ENCODE results near the gene LRRC72.
"Not testable (repeated sequence)": the region's sequence is repeated elsewhere in the genome, so short reads cannot be mapped to it uniquely, and the experiment has no call there.

Gene LRRC72

DNA sequence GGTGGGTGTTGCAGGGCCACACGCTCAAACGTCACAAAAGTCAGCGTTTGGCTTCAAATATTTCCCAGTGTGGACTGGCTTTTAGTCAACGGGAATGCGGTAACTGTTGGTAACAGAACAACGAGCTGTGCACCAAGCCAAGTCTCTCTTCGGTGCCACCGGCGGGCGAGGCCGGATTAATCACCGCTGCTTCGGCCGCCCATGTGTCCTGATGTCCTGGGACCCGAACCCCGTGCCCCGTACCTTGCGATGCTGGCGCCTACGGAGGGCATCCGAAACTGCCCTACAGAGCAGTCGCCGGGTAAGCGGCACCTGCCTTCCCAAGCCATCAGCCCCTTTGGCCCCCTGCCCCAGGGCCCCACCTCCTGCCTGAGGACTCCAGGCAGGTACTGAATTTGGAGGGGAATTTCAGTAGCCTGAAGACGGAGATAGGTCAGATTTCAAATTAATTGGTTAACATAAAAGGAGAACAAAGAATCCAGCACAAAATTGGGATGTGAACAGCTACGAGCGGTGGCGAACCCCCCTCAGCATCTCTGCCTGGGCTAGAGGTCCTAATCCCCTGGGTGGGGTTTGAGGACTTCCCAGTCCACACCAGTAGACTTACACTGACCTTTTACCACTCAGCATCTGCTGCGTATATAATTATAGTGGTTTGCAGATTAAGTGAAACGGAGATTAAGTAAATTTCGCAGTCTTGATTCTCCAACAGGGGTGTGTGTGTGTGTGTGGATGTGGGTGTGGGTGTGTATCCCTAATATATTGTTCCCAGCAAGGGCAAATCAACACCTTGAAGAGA lies at the start of gene LRRC72:
Gene LRRC72, plus strand, starts transcription at position 84 of the 799 bp plus-strand sequence. Its CDS starts 128 bp downstream, at position 212.
- no peak for DNase-seq

DNA sequence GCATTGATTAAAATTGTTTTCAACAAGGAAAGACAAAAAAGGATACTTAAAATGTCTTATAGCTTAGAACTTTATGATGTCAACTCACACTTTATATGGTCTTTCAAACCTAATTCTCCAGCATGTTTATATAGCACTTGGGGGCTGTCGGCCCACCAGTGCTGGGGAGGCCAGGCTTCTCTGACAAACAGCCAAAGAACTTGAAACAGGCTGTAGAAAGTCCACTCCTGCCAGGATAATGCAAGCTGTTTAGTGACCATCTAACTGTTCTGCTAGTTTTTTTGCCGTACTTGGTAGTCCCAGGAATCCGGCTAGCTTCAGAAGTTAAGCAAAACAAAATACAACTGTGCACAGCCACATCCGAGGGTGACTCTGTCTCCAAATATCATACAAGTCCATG lies 47.5 kb upstream of the LRRC72 start:
- DNase-seq: no peak

DNA sequence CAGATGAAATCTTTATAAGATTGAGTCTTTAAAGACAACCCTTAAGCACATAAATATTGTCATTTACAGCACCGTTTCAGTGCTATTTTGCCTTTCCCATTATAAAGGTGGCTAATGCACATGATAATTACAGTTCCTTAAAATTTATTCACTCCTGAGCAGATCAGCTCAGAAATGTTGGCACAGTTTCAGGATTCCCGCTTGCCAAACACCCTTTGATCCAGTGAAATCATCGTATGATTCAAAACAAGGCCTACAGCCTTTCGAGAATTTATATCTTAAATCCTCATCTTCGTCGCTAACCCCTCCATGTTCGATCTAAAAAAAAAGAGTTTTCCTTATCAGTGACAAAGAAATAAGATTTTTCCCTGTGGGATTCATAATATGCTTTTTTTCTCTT lies 47.0 kb upstream of the LRRC72 start:
- no peak for DNase-seq

DNA sequence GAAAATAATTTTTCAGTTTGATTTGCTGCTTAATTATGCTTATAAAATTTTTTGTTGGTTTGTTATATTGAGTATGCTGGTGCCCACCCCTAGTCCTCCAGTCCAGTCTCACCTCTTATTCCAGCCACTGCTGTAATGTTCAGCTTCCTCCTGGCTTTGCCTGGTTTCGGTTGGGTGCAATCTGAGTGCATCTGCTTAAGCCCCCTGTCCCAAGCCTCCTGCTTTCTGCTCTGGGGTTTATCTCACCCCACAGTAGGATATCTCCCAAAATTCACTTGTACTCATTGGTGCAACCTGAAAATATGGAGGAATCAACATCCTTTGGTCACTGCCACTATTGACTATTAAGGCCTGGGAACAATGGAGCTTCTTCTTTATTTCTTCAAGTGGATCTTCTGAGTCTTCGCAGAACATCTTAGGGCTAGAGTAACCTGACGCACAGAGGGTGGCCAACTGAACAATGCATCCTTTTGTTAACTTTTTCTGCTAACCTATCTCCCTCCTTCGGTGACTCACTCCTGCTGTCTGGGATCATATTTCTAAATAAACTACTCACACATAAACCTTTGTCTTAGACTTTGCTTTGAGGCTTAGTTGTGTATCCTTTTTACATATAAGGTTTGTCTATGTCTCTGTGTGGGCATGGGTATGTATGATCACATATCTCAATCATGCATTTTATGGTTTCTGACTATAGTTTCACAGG lies 42.0 kb upstream of the LRRC72 start:
- DNase-seq: no peak

DNA sequence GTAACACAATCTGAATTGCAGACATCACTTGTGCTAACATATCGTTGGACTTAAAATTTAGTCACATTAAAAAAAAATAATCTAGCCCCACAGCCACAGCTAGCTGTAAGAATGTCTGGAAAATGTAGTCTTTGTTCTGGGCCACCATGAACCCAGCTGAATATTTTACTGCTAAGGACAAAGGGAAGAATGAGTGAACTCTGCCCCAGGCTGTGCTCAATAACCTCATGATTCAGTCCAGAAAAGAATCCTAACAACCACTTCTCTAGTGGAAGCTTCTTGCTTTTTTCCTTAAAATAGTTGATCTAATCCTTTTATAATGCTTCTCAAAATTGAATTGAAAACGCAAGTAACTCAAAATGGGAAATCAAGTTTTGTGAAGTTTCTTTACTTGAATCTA lies 35.5 kb upstream of the LRRC72 start:
- DNase-seq: no peak

DNA sequence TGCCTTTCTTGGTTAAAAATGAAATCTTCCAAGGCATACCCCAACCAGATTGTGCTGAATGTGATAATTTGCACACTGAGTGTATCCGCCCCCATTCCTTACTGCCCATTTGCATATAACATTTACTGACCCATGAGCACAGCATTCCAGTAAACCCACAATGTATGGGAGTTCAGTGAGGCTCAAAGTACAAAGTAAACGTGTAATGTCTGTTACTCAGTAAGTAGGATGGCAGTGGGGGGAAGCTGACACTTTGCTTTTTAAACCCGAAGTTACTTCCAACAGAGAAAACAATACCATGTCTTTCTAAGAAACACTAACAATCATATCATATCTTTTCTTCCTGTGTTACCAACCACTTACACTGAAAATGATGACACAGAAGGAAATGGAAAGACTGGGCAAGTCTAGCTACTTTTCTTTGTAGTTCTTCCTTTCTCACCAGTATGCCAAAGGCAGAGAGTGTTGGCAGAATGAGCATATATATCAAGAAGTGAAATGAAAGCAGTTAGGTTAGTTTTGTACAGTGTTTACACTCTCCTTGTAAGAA lies 34.0 kb upstream of the LRRC72 start:
- DNase-seq: no peak

DNA sequence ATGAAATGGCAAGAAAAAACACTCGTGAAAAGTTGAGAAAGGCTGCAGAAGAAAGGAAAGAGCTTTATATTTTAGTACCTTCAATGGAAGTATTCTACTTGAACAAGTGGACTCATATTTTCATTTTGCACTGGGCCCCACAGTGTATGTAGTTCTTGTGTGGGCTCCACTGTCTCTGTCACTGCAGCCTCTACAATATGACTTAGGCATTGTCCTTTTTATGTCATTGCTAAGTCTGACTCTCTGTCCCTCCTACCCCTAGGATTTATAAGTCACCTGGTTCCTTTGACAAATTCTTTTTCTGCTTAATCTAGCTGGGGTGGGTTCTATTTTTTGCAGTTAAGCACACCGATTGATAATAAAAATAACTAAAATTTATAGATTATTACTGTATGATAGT lies 33.4 kb upstream of the LRRC72 start:
- DNase-seq: no peak

DNA sequence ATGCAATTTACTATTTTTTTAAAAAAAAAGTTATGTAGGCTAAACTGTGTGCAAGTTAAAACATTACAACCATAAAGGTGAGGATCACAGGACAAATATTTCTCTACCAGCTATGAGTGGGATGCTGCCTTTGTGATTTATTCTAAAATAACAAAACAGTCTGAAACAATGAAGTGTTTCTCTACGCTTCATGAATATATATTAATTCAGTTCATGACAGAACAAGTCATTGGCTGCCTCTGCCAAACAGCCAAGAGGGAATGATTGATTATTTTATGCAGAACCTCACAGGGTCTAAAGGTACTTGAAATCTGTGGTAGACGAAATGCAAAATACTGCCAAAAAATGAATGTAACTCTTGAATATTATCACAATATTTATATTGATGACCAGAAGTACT lies 32.1 kb upstream of the LRRC72 start:
- no peak for DNase-seq

DNA sequence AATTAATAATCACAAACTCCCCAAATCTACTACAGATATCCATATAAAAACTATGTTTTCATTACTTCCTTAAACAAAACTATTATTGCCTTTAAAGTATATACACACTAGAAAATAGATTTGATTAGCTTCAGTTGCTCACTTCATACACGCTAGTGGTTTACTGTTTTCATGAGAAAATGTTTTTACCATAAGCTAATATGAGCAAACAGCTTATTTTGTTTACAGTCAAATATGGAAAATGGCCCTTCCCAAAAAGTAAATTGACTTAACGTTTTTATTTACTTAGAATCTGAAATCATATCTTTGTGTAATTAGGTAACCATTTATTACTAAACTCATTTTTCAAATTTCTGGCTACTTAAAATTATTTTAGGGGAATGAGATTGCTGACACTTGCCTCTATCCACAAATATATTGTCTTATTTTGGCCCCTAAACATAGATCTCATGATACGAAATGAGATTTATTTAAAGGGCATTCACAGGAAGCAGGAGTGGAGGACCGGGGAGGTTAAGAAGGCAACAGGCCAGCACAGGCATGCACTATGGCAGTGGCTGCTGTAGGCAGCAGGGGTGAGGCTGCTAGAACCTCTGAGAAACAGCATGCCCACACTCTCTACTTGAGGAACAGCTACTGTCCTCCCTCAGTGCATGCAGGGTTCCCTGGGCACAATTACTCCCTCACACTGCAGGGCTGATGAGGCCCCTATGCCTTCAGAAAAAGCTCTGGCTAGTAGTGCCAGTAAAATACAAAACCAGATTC lies 31.5 kb upstream of the LRRC72 start:
- peak in 1 of 51 donors; percentile 2 for DNase-seq

DNA sequence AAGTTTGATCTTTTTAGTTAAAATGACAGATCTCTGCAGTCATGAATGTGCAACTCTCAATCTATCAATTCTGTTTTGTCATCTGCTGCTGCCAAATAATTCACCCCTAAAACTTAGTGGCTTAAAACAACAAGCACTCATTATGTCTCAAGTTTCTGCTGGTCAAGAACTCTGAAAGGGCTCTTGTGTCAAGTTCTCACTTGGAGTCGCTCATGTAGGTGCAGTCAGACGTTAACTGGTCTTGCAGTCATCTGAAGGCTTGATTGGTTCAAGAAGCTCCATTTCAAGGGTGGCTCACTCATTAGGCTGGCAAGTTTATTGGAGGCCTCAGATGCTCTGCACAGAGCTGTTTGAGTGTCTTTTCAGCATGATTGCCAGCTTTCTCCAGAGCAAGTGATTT lies 28.5 kb upstream of the LRRC72 start:
- DNase-seq: no peak

DNA sequence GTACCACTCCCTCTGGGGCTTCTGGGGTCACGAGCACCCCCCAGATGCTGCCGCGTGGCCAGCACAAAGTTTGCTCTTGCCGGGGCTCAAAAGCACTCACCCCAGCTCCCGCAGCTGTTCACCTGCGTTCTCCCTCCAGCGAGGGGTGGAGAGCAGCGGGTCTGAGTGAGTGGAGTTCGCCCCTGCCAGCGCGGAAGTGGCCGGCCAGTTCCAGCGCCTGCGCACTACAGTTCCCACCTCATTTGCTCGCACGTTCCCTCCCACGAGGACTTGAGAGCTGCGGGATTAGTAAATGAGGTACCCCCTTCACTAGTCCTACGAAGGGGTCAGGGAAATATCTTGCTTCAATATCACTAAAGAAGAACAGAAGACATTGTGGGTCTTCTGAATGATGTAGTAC lies 24.3 kb upstream of the LRRC72 start:
- DNase-seq: no peak

DNA sequence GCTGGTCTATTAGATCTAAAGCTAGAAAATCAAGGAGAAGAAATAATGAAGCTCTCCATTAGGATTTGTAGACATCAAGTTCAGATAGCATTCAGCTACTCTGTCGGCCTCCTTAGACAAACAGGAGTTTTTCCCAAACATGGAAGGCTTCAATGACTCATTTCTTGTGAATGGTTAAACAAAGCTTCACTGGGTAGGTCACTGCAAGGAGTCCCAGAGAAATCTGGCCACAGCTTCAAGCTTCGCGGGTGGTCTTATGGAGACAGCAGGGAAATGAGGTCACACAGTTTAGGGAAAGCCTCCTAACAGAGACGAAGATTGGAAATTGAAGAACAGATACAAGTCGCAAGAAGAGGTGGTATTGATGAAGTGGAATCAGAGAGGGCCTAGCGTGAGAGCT lies 22.6 kb upstream of the LRRC72 start:
- no peak for DNase-seq

DNA sequence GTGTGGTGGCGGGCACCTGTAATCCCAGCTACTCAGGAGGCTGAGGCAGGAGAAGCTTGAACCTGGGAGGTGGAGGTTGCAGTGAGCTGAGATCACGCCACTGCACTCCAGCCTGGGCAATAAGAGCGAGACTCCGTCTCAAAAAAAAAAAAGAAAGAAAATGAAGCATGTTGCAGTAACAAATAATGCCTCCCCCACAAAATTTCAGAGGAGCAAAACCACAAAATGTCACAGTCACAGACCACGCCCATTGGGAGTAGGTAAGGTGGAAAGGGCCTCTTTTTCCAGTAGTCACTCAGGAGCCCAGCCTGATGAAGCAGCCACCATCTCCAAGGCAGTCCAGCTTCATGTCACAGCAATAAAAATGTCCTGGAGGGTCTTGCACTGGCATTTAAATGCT lies 20.2 kb upstream of the LRRC72 start:
- DNase-seq: not testable (repeated sequence)

DNA sequence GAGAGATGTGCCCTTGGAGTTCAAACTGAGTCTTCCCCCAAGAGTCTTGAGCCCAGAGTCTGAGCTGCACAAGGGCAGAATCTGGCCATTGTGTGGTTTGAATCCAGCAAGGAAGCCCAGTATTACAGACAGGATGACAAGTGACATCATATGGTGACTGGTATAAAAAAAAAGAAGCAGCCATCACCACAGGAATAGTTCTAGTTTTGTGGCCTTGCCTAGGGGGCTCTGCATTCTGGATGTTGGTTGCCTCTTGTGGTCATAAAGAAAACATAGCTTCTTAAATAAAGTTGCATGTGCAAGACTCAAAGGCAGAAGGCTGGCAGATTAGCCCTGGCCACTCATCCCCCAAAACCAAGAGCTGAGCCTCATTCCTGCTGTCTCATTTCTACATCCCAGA lies 16.8 kb upstream of the LRRC72 start:
- no peak for DNase-seq

DNA sequence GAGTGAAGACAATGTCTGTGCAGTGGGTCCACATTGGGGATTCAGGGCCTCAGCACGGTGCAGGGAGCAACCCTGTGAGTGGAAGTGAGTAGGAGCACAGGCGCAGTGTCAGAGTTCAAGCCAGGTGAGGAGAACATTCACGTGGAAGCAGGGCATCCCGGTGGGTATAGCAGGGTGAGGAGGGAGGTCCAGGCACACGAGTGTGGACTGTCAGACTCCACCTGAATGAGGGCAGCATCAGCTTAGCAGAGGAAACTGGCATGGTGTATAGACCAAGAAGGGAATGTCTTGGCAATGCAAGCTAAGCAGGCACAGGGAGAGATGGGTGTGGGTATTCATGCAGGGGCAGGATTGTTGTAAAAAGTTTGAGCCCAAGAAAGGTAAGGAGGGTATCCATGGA lies 15.3 kb upstream of the LRRC72 start:
- DNase-seq: no peak

DNA sequence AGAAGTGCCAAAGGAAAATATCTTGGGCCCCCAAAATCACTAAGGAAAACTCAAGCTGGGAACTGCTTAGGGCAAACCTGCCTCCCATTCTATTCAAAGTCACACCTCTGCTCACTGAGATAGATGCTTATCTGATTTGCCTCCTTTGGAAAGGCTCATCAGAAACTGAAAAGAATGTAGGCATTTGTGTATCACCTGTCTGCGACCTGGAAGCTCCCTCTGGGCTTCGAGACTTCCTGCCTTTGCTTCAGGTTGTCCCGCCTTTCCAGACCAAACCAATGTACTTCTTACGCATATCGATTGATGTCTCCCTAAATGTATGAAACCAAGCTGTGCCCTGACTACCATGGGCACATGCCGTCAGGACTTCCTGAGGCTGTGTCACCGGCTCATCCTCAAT lies 14.5 kb upstream of the LRRC72 start:
- no peak for DNase-seq

DNA sequence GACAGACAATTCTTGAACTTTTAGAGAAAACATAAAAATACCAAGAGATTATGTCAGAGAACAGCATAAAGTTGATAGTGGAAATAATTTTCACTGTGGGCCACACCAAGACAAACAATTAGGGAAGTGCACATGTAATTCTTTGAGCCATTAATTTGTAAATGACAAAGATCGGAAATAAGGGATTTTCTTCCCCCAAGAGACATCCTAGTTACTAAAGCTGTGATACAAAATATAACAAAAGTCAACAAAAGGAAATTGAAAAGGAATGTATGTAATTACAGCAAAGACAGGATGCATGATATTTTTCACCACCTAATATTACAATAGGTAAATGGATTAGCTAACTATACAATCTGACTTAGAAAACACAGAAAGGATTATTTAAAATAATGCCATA lies 12.4 kb upstream of the LRRC72 start:
- no peak for DNase-seq

DNA sequence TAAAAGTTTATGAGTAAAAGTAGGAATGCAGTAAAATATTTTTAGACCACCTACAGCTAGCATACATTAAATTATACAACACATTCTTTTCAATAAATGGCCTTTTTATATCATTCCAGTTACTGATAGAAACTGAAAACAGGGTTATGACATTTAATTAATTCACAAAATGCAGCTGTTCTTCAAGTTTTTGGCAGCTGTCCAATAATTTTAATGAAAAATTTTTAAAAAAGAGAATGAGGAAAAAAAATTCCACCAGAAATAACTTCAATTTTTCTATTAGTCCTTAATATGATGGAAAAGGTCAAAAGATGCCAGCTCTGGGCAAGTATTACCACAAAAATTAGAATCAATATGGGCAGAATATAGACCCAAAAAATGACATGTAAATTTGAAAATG lies 11.9 kb upstream of the LRRC72 start:
- no peak for DNase-seq

DNA sequence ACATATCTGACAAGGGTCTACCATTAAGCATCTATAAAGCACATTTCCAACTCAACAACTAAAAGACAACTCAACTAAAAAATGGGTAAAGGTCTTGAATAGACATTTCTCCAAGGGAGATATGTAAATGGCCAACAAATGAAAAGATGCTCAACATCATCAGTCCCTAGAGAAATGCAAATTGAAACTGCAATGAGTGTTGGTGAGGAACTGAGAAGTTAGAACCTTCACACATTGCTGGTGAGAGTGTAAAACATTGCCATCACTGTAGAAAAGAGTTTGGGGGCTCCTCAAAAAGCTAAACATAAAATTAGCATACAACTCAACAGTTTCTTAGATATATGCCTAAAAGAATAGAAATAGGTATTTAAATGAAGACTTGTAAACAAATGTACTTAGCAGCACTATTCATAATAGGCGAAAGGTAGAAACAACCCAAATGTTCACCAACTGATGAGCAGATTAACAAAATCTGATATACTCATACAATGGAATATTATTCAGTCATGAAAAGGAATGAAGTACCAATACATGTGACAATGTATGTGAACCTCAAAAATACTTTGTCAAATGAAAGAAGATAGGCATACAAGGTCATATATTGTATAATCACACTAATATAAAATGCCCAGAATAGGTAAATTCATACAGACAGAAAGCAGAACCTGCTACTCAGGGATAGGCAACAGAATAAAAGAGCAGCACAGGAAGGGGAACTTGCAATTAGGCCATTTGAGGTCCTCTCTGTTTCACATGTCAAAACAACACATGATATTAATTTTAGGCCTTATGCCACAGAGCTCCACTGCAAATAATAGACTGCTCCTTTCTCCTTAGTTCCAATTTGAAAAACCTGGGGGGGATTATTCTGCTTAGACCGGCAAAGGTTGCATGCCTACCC lies 10.6 kb upstream of the LRRC72 start:
- DNase-seq: no peak

DNA sequence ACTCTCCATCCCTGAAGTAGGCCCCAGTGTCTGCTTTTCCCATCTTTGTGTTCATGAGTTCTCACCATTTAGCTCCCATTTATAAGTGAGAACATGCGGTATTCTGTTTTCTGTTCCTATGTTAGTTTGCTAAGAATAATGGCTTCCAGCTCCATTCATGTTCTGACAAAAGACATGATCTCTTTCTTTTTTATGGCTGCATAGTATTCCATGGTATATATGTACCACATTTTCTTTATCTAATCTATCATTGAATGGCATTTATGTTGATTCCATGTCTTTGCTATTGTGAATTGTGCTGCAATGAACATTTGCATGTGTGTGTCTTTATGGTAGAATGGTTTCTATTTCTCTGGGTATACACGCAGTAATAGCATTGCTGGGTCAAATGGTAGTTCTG lies 6.6 kb upstream of the LRRC72 start:
- not testable (repeated sequence) for DNase-seq

DNA sequence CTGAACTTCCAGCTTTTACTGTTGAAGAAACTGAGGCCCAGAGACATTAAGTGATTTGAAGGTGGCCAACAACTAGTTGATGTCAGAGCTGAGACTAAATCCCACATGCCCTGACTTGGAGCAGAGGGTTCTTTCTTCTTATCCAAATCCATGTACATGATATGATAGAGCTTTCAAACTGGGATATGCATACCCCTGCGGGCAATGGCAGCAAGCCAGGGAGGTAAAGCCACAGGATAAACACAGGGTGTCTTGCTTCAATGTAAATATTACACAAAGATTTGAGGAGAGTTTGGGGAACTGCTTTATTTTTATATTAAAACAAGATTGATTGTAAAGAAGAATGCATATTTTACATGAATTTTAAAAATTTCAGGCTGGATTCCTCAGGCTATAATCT lies 2.3 kb upstream of the LRRC72 start:
- no peak for DNase-seq
